HEK293 (cell line): Measurements from ENCODE around the gene NPHP4.

Experiments used
- CTCF ChIA-PET: fragments of 350-600 bp; formaldehyde crosslinking; extraction: SDS; loops from one replicate; lab custom pipeline; 2021; ENCODE audit warnings: antibody characterized with exemption; lab: Yijun Ruan, JAX
- POLR2A ChIA-PET: fragments of 300-600 bp; formaldehyde crosslinking; extraction: SDS; loops from one replicate; lab custom pipeline; 2020; ENCODE audit warnings: antibody characterized with exemption, inconsistent platforms; lab: Yijun Ruan, JAX
- H3K27ac ChIP-seq: fragments of 200-500 bp; sonication (Bioruptor generic); 2 replicates; pipeline ENCODE4 v1.5.1; 2014; ENCODE audit warnings: low read depth, low read length, control low read depth, inconsistent platforms; ENCODE audit errors: extremely low read depth
- H3K36me3 ChIP-seq, 2 experiments: fragments of 200-500 bp in 1 of 2; sonication (Bioruptor generic) in 1 of 2; 1 replicate in 1 of 2; 2 replicates in 1 of 2; pipeline ENCODE4 v1.5.1; 2014 to 2017; ENCODE audit warnings: inconsistent platforms in 2 of 2, low read length in 2 of 2; ENCODE audit not compliant: control insufficient read depth in 2 of 2, insufficient read depth in 1 of 2
- H3K4me1 ChIP-seq: fragments of 200-500 bp; sonication (Bioruptor generic); 2 replicates; pipeline ENCODE4 v1.5.1; 2014; ENCODE audit warnings: mild to moderate bottlenecking, low read length, inconsistent platforms; ENCODE audit not compliant: control insufficient read depth, insufficient read depth
- H3K4me3 ChIP-seq: 2 replicates; pipeline ENCODE4 v1.5.1; 2011; ENCODE audit warnings: low read depth, mild to moderate bottlenecking, control low read depth, low read length, moderate library complexity
- H3K9me3 ChIP-seq: fragments of 200-500 bp; sonication (Bioruptor generic); 2 replicates; pipeline ENCODE4 v1.5.1; 2014; ENCODE audit warnings: low read depth, low read length, inconsistent platforms; ENCODE audit not compliant: control insufficient read depth, insufficient read depth
- HOXA7 ChIP-seq: sonication (generic); formaldehyde crosslinking; IDR thresholded peaks from 2 replicates; pipeline ENCODE4 v1.8.1; 2022; ENCODE audit warnings: missing genetic modification reagents, borderline replicate concordance
- KLF7 ChIP-seq: fragments of 450-650 bp; formaldehyde crosslinking; IDR thresholded peaks from 2 replicates; pipeline ENCODE4 v1.5.1; 2016; ENCODE audit warnings: missing biosample characterization, missing genetic modification characterization, borderline replicate concordance
- SALL2 ChIP-seq: fragments of 450-650 bp; formaldehyde crosslinking; IDR thresholded peaks from 2 replicates; pipeline ENCODE4 v1.5.0; 2017; ENCODE audit warnings: missing biosample characterization, mild to moderate bottlenecking, missing genetic modification characterization, borderline replicate concordance
- SCRT1 ChIP-seq: fragments of 450-650 bp; formaldehyde crosslinking; IDR thresholded peaks from 2 replicates; pipeline ENCODE4 v1.5.1; 2016; ENCODE audit warnings: missing biosample characterization, missing genetic modification characterization, borderline replicate concordance
- SCRT2 ChIP-seq: fragments of 450-650 bp; formaldehyde crosslinking; IDR thresholded peaks from 2 replicates; pipeline ENCODE4 v1.5.1; 2016; ENCODE audit warnings: missing biosample characterization, missing genetic modification characterization
- SP2 ChIP-seq: fragments of 450-650 bp; formaldehyde crosslinking; IDR thresholded peaks from 2 replicates; pipeline ENCODE4 v1.5.1; 2016; ENCODE audit warnings: missing biosample characterization, missing genetic modification characterization
- SP3 ChIP-seq: fragments of 450-650 bp; formaldehyde crosslinking; IDR thresholded peaks from 2 replicates; pipeline ENCODE4 v1.5.1; 2016; ENCODE audit warnings: missing biosample characterization, missing genetic modification characterization
- TSHZ1 ChIP-seq: fragments of 450-650 bp; formaldehyde crosslinking; IDR thresholded peaks from 2 replicates; pipeline ENCODE4 v1.5.1; 2016; ENCODE audit warnings: missing biosample characterization, missing genetic modification characterization, borderline replicate concordance
- ZBTB6 ChIP-seq: fragments of 450-650 bp; formaldehyde crosslinking; IDR thresholded peaks from 2 replicates; pipeline ENCODE4 v1.5.1; 2017; ENCODE audit warnings: missing biosample characterization, missing genetic modification characterization
- ZNF10 ChIP-seq: fragments of 450-650 bp; formaldehyde crosslinking; IDR thresholded peaks from 2 replicates; pipeline ENCODE4 v1.5.1; 2017; ENCODE audit warnings: missing biosample characterization, missing genetic modification characterization
- ZNF138 ChIP-seq: fragments of 450-650 bp; formaldehyde crosslinking; IDR thresholded peaks from 2 replicates; pipeline ENCODE4 v1.5.1; 2016; ENCODE audit warnings: missing biosample characterization, missing genetic modification characterization, borderline replicate concordance
- ZNF221 ChIP-seq: fragments of 450-650 bp; formaldehyde crosslinking; IDR thresholded peaks from 2 replicates; pipeline ENCODE4 v1.5.1; 2017; ENCODE audit warnings: missing biosample characterization, missing genetic modification characterization, borderline replicate concordance
- ZNF335 ChIP-seq: fragments of 450-650 bp; formaldehyde crosslinking; conservative IDR thresholded peaks from 2 replicates; pipeline ENCODE4 v1.5.1; 2016; ENCODE audit warnings: missing biosample characterization, missing genetic modification characterization
- ZNF341 ChIP-seq: fragments of 450-650 bp; formaldehyde crosslinking; IDR thresholded peaks from 2 replicates; pipeline ENCODE4; 2016; ENCODE audit warnings: low read depth, missing biosample characterization, missing genetic modification characterization
- ZNF354C ChIP-seq: fragments of 450-650 bp; formaldehyde crosslinking; IDR thresholded peaks from 2 replicates; pipeline ENCODE4 v1.5.1; 2016; ENCODE audit warnings: missing biosample characterization, missing genetic modification characterization, low read depth, borderline replicate concordance
- ZNF404 ChIP-seq: fragments of 450-650 bp; formaldehyde crosslinking; IDR thresholded peaks from 2 replicates; pipeline ENCODE4 v1.5.1; 2017; ENCODE audit warnings: missing biosample characterization, missing genetic modification characterization
- ZNF423 ChIP-seq: fragments of 450-650 bp; formaldehyde crosslinking; IDR thresholded peaks from 2 replicates; pipeline ENCODE4 v1.5.1; 2016; ENCODE audit warnings: missing biosample characterization, missing genetic modification characterization
- ZNF510 ChIP-seq: fragments of 450-650 bp; formaldehyde crosslinking; IDR thresholded peaks from 2 replicates; pipeline ENCODE4 v1.5.1; 2018; ENCODE audit warnings: mild to moderate bottlenecking, missing genetic modification characterization, missing biosample characterization; ENCODE audit not compliant: insufficient replicate concordance
- ZNF530 ChIP-seq: fragments of 450-650 bp; formaldehyde crosslinking; IDR thresholded peaks from 2 replicates; pipeline ENCODE4 v1.5.1; 2016; ENCODE audit warnings: low read depth, missing biosample characterization, missing genetic modification characterization
- ZNF571 ChIP-seq: fragments of 450-650 bp; formaldehyde crosslinking; IDR thresholded peaks from 2 replicates; pipeline ENCODE4 v1.5.0; 2017; ENCODE audit warnings: missing biosample characterization, missing genetic modification characterization
- ZNF629 ChIP-seq: fragments of 450-650 bp; formaldehyde crosslinking; IDR thresholded peaks from 2 replicates; pipeline ENCODE4 v1.5.1; 2017; ENCODE audit warnings: missing biosample characterization, missing genetic modification characterization
- ZNF654 ChIP-seq: fragments of 450-650 bp; formaldehyde crosslinking; IDR thresholded peaks from 2 replicates; pipeline ENCODE4 v1.5.1; 2016; ENCODE audit warnings: low read depth, missing biosample characterization, missing genetic modification characterization
- ZNF677 ChIP-seq: fragments of 450-650 bp; IDR thresholded peaks from 2 replicates; pipeline ENCODE4 v1.5.0; 2018; ENCODE audit warnings: missing biosample characterization, mild to moderate bottlenecking, missing genetic modification characterization, moderate library complexity
- ZNF701 ChIP-seq: fragments of 450-650 bp; formaldehyde crosslinking; IDR thresholded peaks from 2 replicates; pipeline ENCODE4 v1.5.1; 2016; ENCODE audit warnings: missing biosample characterization, missing genetic modification characterization
- ZNF777 ChIP-seq: fragments of 450-650 bp; formaldehyde crosslinking; IDR thresholded peaks from 2 replicates; pipeline ENCODE4 v1.5.1; 2017; ENCODE audit warnings: missing biosample characterization, missing genetic modification characterization, borderline replicate concordance
- ZNF791 ChIP-seq: fragments of 450-650 bp; formaldehyde crosslinking; IDR thresholded peaks from 2 replicates; pipeline ENCODE4 v1.5.1; 2016; ENCODE audit warnings: missing biosample characterization, missing genetic modification characterization
- TF ChIP-seq, protein P1 (sequence below): fragments of 450-650 bp; formaldehyde crosslinking; IDR thresholded peaks from 2 replicates; pipeline ENCODE4 v1.5.1; 2016; ENCODE audit warnings: missing biosample characterization, missing genetic modification characterization
- TF ChIP-seq, protein P2 (sequence below): fragments of 450-650 bp; formaldehyde crosslinking; IDR thresholded peaks from 2 replicates; pipeline ENCODE4 v1.5.1; 2016; ENCODE audit warnings: missing biosample characterization, missing genetic modification characterization

Gene NPHP4

DNA sequence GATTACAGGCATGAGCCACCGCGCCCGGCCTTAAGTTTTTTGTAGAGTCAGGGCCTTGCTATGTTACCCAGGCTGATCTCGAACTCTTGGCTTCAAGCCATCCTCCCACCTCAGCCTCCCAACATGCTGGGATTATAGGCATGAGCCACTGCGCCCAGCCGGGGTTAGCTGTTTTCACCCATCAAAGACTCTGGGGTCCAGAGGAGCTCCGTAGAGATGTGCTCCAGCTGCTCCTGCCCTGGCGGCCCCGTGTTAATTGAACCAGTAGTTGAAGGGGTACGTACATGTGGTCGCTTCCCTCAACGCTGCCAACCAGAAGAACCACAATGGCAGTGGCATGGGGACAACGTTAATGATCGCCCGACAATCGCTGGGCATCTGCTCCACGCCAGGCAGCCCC lies 72.0 kb downstream of the NPHP4 start:
- no peak overlapping the region for H3K4me3 ChIP-seq
- no peaks in the 10 kb centered on the region for H3K9me3 ChIP-seq
- H3K36me3 ChIP-seq = peaks cover 0 to 3% of the 10 kb centered on the region in 2 experiments; a peak in 1 of 3 replicates
- no peak overlapping the region for H3K27ac ChIP-seq
- TF ChIP-seq SCRT2 (no peak), ZNF354C (tag by site-specific recombination) (no peak), SP2 (tag by site-specific recombination) (no peak), ZNF677 (no peak), ZNF423 (no peak), KLF7 (tag by site-specific recombination) (no peak), HOXA7 (no peak), ZNF571 (tag by site-specific recombination) (no peak), ZNF221 (tag by site-specific recombination) (no peak), ZNF654 (tag by site-specific recombination) (no peak), SCRT1 (tag by site-specific recombination) (no peak), ZBTB6 (tag by site-specific recombination) (no peak), ZNF138 (no peak), ZNF791 (tag by site-specific recombination) (no peak), SALL2 (no peak), ZNF335 (tag by site-specific recombination) (no peak), SP3 (tag by site-specific recombination) (no peak)
- TF ChIP-seq, protein P1, sequence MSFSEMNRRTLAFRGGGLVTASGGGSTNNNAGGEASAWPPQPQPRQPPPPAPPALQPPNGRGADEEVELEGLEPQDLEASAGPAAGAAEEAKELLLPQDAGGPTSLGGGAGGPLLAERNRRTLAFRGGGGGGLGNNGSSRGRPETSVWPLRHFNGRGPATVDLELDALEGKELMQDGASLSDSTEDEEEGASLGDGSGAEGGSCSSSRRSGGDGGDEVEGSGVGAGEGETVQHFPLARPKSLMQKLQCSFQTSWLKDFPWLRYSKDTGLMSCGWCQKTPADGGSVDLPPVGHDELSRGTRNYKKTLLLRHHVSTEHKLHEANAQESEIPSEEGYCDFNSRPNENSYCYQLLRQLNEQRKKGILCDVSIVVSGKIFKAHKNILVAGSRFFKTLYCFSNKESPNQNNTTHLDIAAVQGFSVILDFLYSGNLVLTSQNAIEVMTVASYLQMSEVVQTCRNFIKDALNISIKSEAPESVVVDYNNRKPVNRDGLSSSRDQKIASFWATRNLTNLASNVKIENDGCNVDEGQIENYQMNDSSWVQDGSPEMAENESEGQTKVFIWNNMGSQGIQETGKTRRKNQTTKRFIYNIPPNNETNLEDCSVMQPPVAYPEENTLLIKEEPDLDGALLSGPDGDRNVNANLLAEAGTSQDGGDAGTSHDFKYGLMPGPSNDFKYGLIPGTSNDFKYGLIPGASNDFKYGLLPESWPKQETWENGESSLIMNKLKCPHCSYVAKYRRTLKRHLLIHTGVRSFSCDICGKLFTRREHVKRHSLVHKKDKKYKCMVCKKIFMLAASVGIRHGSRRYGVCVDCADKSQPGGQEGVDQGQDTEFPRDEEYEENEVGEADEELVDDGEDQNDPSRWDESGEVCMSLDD (tag by site-specific recombination) = no peak
- TF ChIP-seq, all 188 proteins: peak for 0
- no peaks in the 10 kb centered on the region for H3K4me1 ChIP-seq
- CTCF ChIA-PET = no interaction called here
- POLR2A ChIA-PET = no interaction called here

- Histone ChIP-seq H3K9me3 (no peaks in the 10 kb centered on the region), H3K4me3 (no peak overlapping the region), H3K4me1 (no peaks in the 10 kb centered on the region), H3K27ac (no peak overlapping the region), H3K36me3 (peaks cover 0 to under 1% of the 10 kb centered on the region in 2 experiments; a peak in 1 of 3 replicates)
- CTCF ChIA-PET = interaction anchor here (0.7 to 1.6 kb wide), 3 partner anchors 12 to 408 kb away, joined by 3 to 4 read pairs (median 3); no protein-coding TSS in a partner anchor
- POLR2A ChIA-PET = no interaction called here
- TF ChIP-seq ZNF341 (tag by site-specific recombination) (no peak), ZNF701 (tag by site-specific recombination) (no peak), ZNF777 (tag by site-specific recombination) (no peak), TSHZ1 (tag by site-specific recombination) (no peak), ZNF677 (no peak), ZNF629 (tag by site-specific recombination) (no peak), ZNF404 (no peak), ZNF510 (tag by site-specific recombination) (no peak), ZNF530 (tag by site-specific recombination) (no peak), ZNF10 (tag by site-specific recombination) (no peak)
- TF ChIP-seq, protein P2, sequence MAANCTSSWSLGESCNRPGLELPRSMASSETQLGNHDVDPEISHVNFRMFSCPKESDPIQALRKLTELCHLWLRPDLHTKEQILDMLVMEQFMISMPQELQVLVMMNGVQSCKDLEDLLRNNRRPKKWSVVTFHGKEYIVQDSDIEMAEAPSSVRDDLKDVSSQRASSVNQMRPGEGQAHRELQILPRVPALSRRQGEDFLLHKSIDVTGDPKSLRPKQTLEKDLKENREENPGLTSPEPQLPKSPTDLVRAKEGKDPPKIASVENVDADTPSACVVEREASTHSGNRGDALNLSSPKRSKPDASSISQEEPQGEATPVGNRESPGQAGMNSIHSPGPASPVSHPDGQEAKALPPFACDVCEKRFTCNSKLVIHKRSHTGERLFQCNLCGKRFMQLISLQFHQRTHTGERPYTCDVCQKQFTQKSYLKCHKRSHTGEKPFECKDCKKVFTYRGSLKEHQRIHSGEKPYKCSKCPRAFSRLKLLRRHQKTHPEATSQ (tag by site-specific recombination) = no peak
Observed at GRCh38 chr1:5918275-5918649, 74.0 kb downstream of the NPHP4 start.
